H9 (cell line): ENCODE data around the gene PRKCZ. TPM values are rescaled to one million over a fixed set of nuclear protein-coding genes. Genes with fewer than 3 reads are reported as not detected.

ENCODE experiments used
- DNase-seq: peaks from one replicate; pipeline ENCODE4 v3.0.0-alpha.2; 2017
- H2AFZ ChIP-seq: one replicate; pipeline ENCODE4 v1.6.1; 2013; ENCODE audit warnings: mild to moderate bottlenecking, low read length, control low read depth, moderate library complexity
- H2AK5ac ChIP-seq: 2 replicates; pipeline ENCODE4 v1.6.1; 2013; ENCODE audit warnings: low read length, control low read depth, mixed read lengths; ENCODE audit not compliant: insufficient read length
- H2BK120ac ChIP-seq: one replicate; pipeline ENCODE4 v1.6.1; 2013; ENCODE audit warnings: low read depth, mild to moderate bottlenecking, low read length, control low read depth, inconsistent platforms; ENCODE audit not compliant: poor library complexity, severe bottlenecking
- H2BK12ac ChIP-seq: 2 replicates; pipeline ENCODE4 v1.6.1; 2013; ENCODE audit warnings: low read length, control low read depth, mixed read lengths, low read depth; ENCODE audit not compliant: insufficient read length
- H2BK15ac ChIP-seq: 2 replicates; pipeline ENCODE4 v1.6.1; 2013; ENCODE audit warnings: low read depth, low read length, control low read depth
- H2BK20ac ChIP-seq: one replicate; pipeline ENCODE4 v1.6.1; 2013; ENCODE audit warnings: low read depth, mild to moderate bottlenecking, low read length, control low read depth, inconsistent platforms; ENCODE audit not compliant: poor library complexity, severe bottlenecking
- H2BK5ac ChIP-seq: 2 replicates; pipeline ENCODE4 v1.6.1; 2013; ENCODE audit warnings: low read length, control low read depth, mixed read lengths; ENCODE audit not compliant: insufficient read length
- H3K14ac ChIP-seq: 2 replicates; pipeline ENCODE4 v1.6.1; 2013; ENCODE audit warnings: low read length, control low read depth; ENCODE audit not compliant: insufficient read depth
- H3K18ac ChIP-seq: 2 replicates; pipeline ENCODE4 v1.6.1; 2013; ENCODE audit warnings: low read depth, mild to moderate bottlenecking, mixed read lengths, low read length, control low read depth; ENCODE audit not compliant: insufficient read length
- H3K23ac ChIP-seq: 2 replicates; pipeline ENCODE4 v1.6.1; 2013; ENCODE audit warnings: low read length, control low read depth, mixed read lengths, low read depth; ENCODE audit not compliant: insufficient read length
- H3K23me2 ChIP-seq: 2 replicates; pipeline ENCODE4 v1.6.1; 2013; ENCODE audit warnings: low read depth, mild to moderate bottlenecking, mixed read lengths, low read length, control low read depth; ENCODE audit not compliant: insufficient read length, poor library complexity, severe bottlenecking
- H3K27ac ChIP-seq: 2 replicates; pipeline ENCODE4 v1.5.1; 2013; ENCODE audit warnings: low read length, control low read depth, mixed read lengths, low read depth; ENCODE audit not compliant: insufficient read length
- H3K27me3 ChIP-seq: 2 replicates; pipeline ENCODE4 v1.6.1; 2013; ENCODE audit warnings: low read length, control low read depth, inconsistent platforms; ENCODE audit not compliant: insufficient read depth
- H3K4ac ChIP-seq: 2 replicates; pipeline ENCODE4 v1.6.1; 2013; ENCODE audit warnings: low read depth, mild to moderate bottlenecking, control low read depth, inconsistent platforms, low read length, moderate library complexity
- H3K4me1 ChIP-seq: 2 replicates; pipeline ENCODE4 v1.6.1; 2013; ENCODE audit warnings: low read length, control low read depth, inconsistent platforms; ENCODE audit not compliant: insufficient read depth
- H3K4me2 ChIP-seq: 2 replicates; pipeline ENCODE4 v1.6.1; 2013; ENCODE audit warnings: low read length, control low read depth, mixed read lengths; ENCODE audit not compliant: insufficient read length, insufficient read depth
- H3K56ac ChIP-seq: 2 replicates; pipeline ENCODE4 v1.6.1; 2013; ENCODE audit warnings: low read depth, mild to moderate bottlenecking, mixed read lengths, low read length, control low read depth; ENCODE audit not compliant: insufficient read length
- H3K79me1 ChIP-seq: 2 replicates; pipeline ENCODE4 v1.6.1; 2013; ENCODE audit warnings: low read depth, mild to moderate bottlenecking, moderate library complexity, low read length, control low read depth, inconsistent platforms; ENCODE audit not compliant: insufficient read depth, poor library complexity, severe bottlenecking
- H3K79me2 ChIP-seq: 2 replicates; pipeline ENCODE4 v1.6.1; 2013; ENCODE audit warnings: low read length, control low read depth, inconsistent platforms; ENCODE audit not compliant: insufficient read depth
- H3K9ac ChIP-seq: 2 replicates; pipeline ENCODE4 v1.6.1; 2013; ENCODE audit warnings: low read length, control low read depth, mixed read lengths; ENCODE audit not compliant: insufficient read length; ENCODE audit errors: extremely low read depth
- H3K9me3 ChIP-seq: one replicate; pipeline ENCODE4 v1.6.1; 2013; ENCODE audit warnings: low read depth, low read length, inconsistent platforms; ENCODE audit not compliant: control insufficient read depth
- H3T11ph ChIP-seq: one replicate; pipeline ENCODE4 v1.6.1; 2013; ENCODE audit warnings: mild to moderate bottlenecking, low read length, control low read depth, inconsistent platforms
- H4K20me1 ChIP-seq: one replicate; pipeline ENCODE4 v1.6.1; 2013; ENCODE audit not compliant: control insufficient read depth, insufficient read length, insufficient read depth
- H4K5ac ChIP-seq: 2 replicates; pipeline ENCODE4 v1.6.1; 2013; ENCODE audit warnings: low read depth, mild to moderate bottlenecking, mixed read lengths, low read length, control low read depth; ENCODE audit not compliant: insufficient read length
- H4K8ac ChIP-seq: replicated peaks from 2 replicates; pipeline ENCODE4 v1.6.1; 2013; ENCODE audit warnings: low read length, control low read depth, mixed read lengths, low read depth; ENCODE audit not compliant: insufficient read length
- H4K91ac ChIP-seq: 2 replicates; pipeline ENCODE4 v1.6.1; 2013; ENCODE audit warnings: low read depth, mild to moderate bottlenecking, moderate library complexity, mixed read lengths, low read length, control low read depth; ENCODE audit not compliant: insufficient read length
- H3K27ac Mint-ChIP-seq, 3 experiments: 2 replicates in 2 of 3; 3 replicates in 1 of 3; pipeline ENCODE4 v1.8.0; 2020 to 2021; ENCODE audit warnings: mixed read lengths in 3 of 3, mild to moderate bottlenecking in 1 of 3, moderate library complexity in 1 of 3
- H3K27me3 Mint-ChIP-seq: 2 replicates; pipeline ENCODE4 v1.8.0; 2021; ENCODE audit warnings: low read depth, mild to moderate bottlenecking, moderate library complexity, mixed read lengths
- H3K36me3 Mint-ChIP-seq, 3 experiments: 2 replicates in 2 of 3; 3 replicates in 1 of 3; pipeline ENCODE4 v1.8.0; 2020 to 2021; ENCODE audit warnings: low read depth in 3 of 3, mixed read lengths in 3 of 3; ENCODE audit not compliant: insufficient read depth in 1 of 3
- H3K4me1 Mint-ChIP-seq, 2 experiments: 2 replicates each; pipeline ENCODE4 v1.8.0; 2020; ENCODE audit warnings: mixed read lengths in 2 of 2
- H3K4me3 Mint-ChIP-seq, 2 experiments: 2 replicates in 1 of 2; 3 replicates in 1 of 2; pipeline ENCODE4 v1.8.0; 2020 to 2021; ENCODE audit warnings: mild to moderate bottlenecking in 2 of 2, mixed read lengths in 2 of 2, moderate library complexity in 1 of 2
- H3K9me3 Mint-ChIP-seq, 2 experiments: 2 replicates in 1 of 2; 3 replicates in 1 of 2; pipeline ENCODE4 v1.8.0; 2020; ENCODE audit warnings: mild to moderate bottlenecking in 2 of 2, mixed read lengths in 2 of 2, moderate library complexity in 1 of 2
- CTCF ChIP-seq: fragments of 200-600 bp; sonication (generic); conservative IDR thresholded peaks from 3 replicates; pipeline ENCODE4 v1.8.0; 2021; ENCODE audit warnings: antibody characterized with exemption, mild to moderate bottlenecking
- WGBS: extraction: QIAGEN DNeasy Blood & Tissue Kit; methylation state at CpG from one replicate; pipeline ENCODE4 v1.1.7; 2013; ENCODE audit warnings: missing lambda C conversion rate, low lambda C conversion rate, mixed read lengths; ENCODE audit not compliant: insufficient read length; ENCODE audit errors: extremely low coverage; 5-methylcytosine and 5-hydroxymethylcytosine counted together
- total RNA-seq: library from RNA; stranded (reverse); gene quantifications from 2 replicates; pipeline ENCODE4 v1.2.1, GENCODE V29; 2021

The PRKCZ gene
- total RNA-seq, 1 experiment from 2014 or later: 48.4 TPM

- H3T11ph ChIP-seq: no peak overlapping the region
- no peaks in the 10 kb centered on the region for H3K4me1 ChIP-seq
- no peak overlapping the region for H3K4me2 ChIP-seq
- H3K23me2 ChIP-seq: no peaks in the 10 kb centered on the region
- DNase-seq: no peak
- H3K27ac ChIP-seq: no peak overlapping the region
- peaks cover 0 to 8% of the 10 kb centered on the region in 2 experiments; a peak in 2 of 4 replicates for H3K4me1 Mint-ChIP-seq
- peaks cover 6 to 41% (median 34%) of the 10 kb centered on the region in 3 experiments for H3K36me3 Mint-ChIP-seq
- no peak overlapping the region for H3K18ac ChIP-seq
- H3K27me3 ChIP-seq: no peaks in the 10 kb centered on the region
- peak overlapping the region in 2 of 3 experiments; percentile 53 to 82; a peak in 2 of 7 replicates for H3K27ac Mint-ChIP-seq
- H4K20me1 ChIP-seq: no peaks in the 10 kb centered on the region
- no peak overlapping the region for H4K8ac ChIP-seq
- H2BK15ac ChIP-seq: no peak overlapping the region
- H3K14ac ChIP-seq: no peak overlapping the region
- no peak overlapping the region for H2AK5ac ChIP-seq
- no peaks in the 10 kb centered on the region for H3K79me2 ChIP-seq
- H3K9me3 ChIP-seq: no peaks in the 10 kb centered on the region
- no peaks in the 10 kb centered on the region for H3K9me3 Mint-ChIP-seq
- no CpG with 5 or more reads among the region's 13 CpGs for WGBS
- H3K27me3 Mint-ChIP-seq: no peaks in the 10 kb centered on the region
- no peak overlapping the region for H2AFZ ChIP-seq
- H2BK5ac ChIP-seq: no peak overlapping the region
- H2BK120ac ChIP-seq: no peak overlapping the region
- no peak overlapping the region for H2BK12ac ChIP-seq
- no peaks in the 10 kb centered on the region for H3K79me1 ChIP-seq
- H2BK20ac ChIP-seq: no peak overlapping the region
- H4K5ac ChIP-seq: no peak overlapping the region
- H3K56ac ChIP-seq: no peak overlapping the region
- no peak for TF ChIP-seq CTCF
- no peak overlapping the region for H4K91ac ChIP-seq
- no peak overlapping the region for H3K23ac ChIP-seq
- H3K4ac ChIP-seq: no peak overlapping the region
- H3K4me3 Mint-ChIP-seq: no peak overlapping the region
- H3K9ac ChIP-seq: no peak overlapping the region
Observed at GRCh38 chr1:2168090-2168489, 117.9 kb downstream of the PRKCZ start.
